Keratinocyte (primary cell): ENCODE results near the gene AZIN2. TPM values are rescaled to one million over a fixed set of nuclear protein-coding genes. Genes with fewer than 3 reads are reported as not detected.

Source experiments
- DNase-seq: peaks from one replicate; pipeline ENCODE4 v3.0.0-alpha.2; 2011; ENCODE audit warnings: low read depth, missing footprints, low spot score
- FAIRE-seq: peaks from 2 replicates; lab custom pipeline; 2011; peaks lifted over from hg19 to GRCh38; lab: Jason Lieb, UNC
- H2AFZ ChIP-seq: 2 replicates; pipeline ENCODE4 v1.6.0; 2012; ENCODE audit warnings: low read length, control low read depth, inconsistent platforms; ENCODE audit not compliant: control insufficient read depth
- H3K27ac ChIP-seq: 2 replicates; pipeline ENCODE4 v1.5.1; 2011; ENCODE audit warnings: low read length; ENCODE audit not compliant: control insufficient read depth, insufficient read depth
- H3K27me3 ChIP-seq: 3 replicates; pipeline ENCODE4 v1.6.0; 2011; ENCODE audit warnings: low read length; ENCODE audit not compliant: control insufficient read depth, insufficient read depth; ENCODE audit errors: extremely low read depth
- H3K36me3 ChIP-seq, 2 experiments: 2 replicates in 1 of 2; 3 replicates in 1 of 2; pipeline ENCODE4 v1.5.1; 2011; ENCODE audit warnings: low read length in 2 of 2, mild to moderate bottlenecking in 1 of 2; ENCODE audit not compliant: control insufficient read depth in 2 of 2, insufficient read depth in 2 of 2; ENCODE audit errors: extremely low read depth in 1 of 2
- H3K4me1 ChIP-seq: 3 replicates; pipeline ENCODE4 v1.5.1; 2011; ENCODE audit warnings: low read length; ENCODE audit not compliant: control insufficient read depth, insufficient read depth; ENCODE audit errors: extremely low read depth
- H3K4me2 ChIP-seq: 3 replicates; pipeline ENCODE4 v1.6.0; 2011; ENCODE audit warnings: low read depth, low read length; ENCODE audit not compliant: control insufficient read depth, insufficient read depth; ENCODE audit errors: extremely low read depth
- H3K4me3 ChIP-seq, 3 experiments: fragments of 200-600 bp in 1 of 3; sonication (generic) in 1 of 3; 2 replicates in 2 of 3; 3 replicates in 1 of 3; pipeline ENCODE4 v1.5.1; 2011 to 2016; ENCODE audit warnings: low read length in 3 of 3, mild to moderate bottlenecking in 3 of 3, control low read depth in 2 of 3, inconsistent platforms in 1 of 3, low read depth in 1 of 3, mixed read lengths in 1 of 3, mixed run types in 1 of 3, moderate library complexity in 1 of 3; ENCODE audit not compliant: control insufficient read depth in 2 of 3, insufficient read depth in 2 of 3; ENCODE audit errors: extremely low read depth in 1 of 3
- H3K79me2 ChIP-seq: 2 replicates; pipeline ENCODE4 v1.6.0; 2012; ENCODE audit warnings: low read length; ENCODE audit not compliant: control insufficient read depth, insufficient read depth
- H3K9ac ChIP-seq: 3 replicates; pipeline ENCODE4 v1.6.0; 2011; ENCODE audit warnings: low read length; ENCODE audit not compliant: control insufficient read depth, insufficient read depth; ENCODE audit errors: extremely low read depth
- H3K9me1 ChIP-seq: 3 replicates; pipeline ENCODE4 v1.6.0; 2011; ENCODE audit warnings: low read length; ENCODE audit not compliant: control insufficient read depth, insufficient read depth; ENCODE audit errors: extremely low read depth
- H3K9me3 ChIP-seq: 2 replicates; pipeline ENCODE4 v1.5.1; 2012; ENCODE audit warnings: low read depth, low read length; ENCODE audit not compliant: control insufficient read depth
- H4K20me1 ChIP-seq: 3 replicates; pipeline ENCODE4 v1.6.0; 2011; ENCODE audit warnings: low read length; ENCODE audit not compliant: control insufficient read depth, insufficient read depth; ENCODE audit errors: extremely low read depth
- EZH2 ChIP-seq: IDR thresholded peaks from one replicate; pipeline ENCODE4 v1.6.1; 2012; ENCODE audit warnings: inconsistent platforms, mild to moderate bottlenecking, low read length, moderate library complexity
- dilution Hi-C: fragments of 300-500 bp; cut with MboI; formaldehyde crosslinking; loops from one replicate; pipeline ENCODE4 v1.7.0; 2020; ENCODE audit warnings: low sequenced_read_pairs; ENCODE audit not compliant: extremely low pct_ligation_motif_present
- polyA plus RNA-seq, 5 experiments: library from polyadenylated mRNA; depleted of rRNA in 3 of 5; stranded (reverse) in 3 of 5; stranded (forward) in 1 of 5; unstranded in 1 of 5; fragments of >200 nt; gene quantifications; 1 replicate in 1 of 5; 2 replicates in 3 of 5; 3 replicates in 1 of 5; pipeline versions ENCODE4 v1.2.1 to v1.2.3, GENCODE V29; 2011 to 2012; ENCODE audit warnings: missing spikeins in 2 of 5, low read depth in 1 of 5, low replicate concordance in 1 of 5
- TF ChIP-seq, protein P1 (sequence below), 3 experiments: IDR thresholded peaks in 1 of 3; conservative IDR thresholded peaks in 1 of 3; optimal IDR thresholded peaks in 1 of 3; 2 replicates in 2 of 3; 3 replicates in 1 of 3; pipeline versions ENCODE3 to v1.5.1; 2011; ENCODE audit warnings: low read length in 3 of 3, mild to moderate bottlenecking in 3 of 3, moderate library complexity in 2 of 3, control low read depth in 1 of 3, inconsistent platforms in 1 of 3; ENCODE audit not compliant: insufficient read depth in 2 of 3; ENCODE audit errors: extremely low read depth in 1 of 3

The AZIN2 gene
- polyA plus RNA-seq, 1 donor (not counting 4 experiments of a cell fraction or from before 2014, with no cell fraction given): 6.7 TPM

DNA sequence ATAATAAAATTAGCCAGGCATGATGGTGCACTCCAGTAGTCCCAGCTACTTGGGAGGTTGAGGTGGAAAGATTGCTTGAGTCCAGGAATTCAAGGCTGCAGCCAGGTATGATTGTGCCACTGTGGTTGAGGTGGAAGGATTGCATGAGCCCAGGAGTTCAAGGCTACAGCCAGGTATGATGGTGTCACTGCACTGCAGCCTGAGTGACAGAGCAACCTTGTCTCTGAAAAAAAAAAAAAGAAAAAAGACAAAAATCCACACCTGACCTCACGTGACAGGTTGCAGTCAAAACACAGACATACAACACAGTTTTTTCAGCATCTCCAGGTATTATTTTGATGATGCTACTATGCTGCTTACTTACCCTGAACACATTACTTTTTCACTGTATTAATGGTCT, 39.9 kb upstream of the AZIN2 start:
- H3K9me3 ChIP-seq: no peaks in the 10 kb centered on the region
- H4K20me1 ChIP-seq: no peaks in the 10 kb centered on the region
- dilution Hi-C loops: no loop called here
- H3K27me3 ChIP-seq: no peaks in the 10 kb centered on the region
- H3K27ac ChIP-seq: no peak overlapping the region
- FAIRE-seq: no peak
- H3K36me3 ChIP-seq: no peaks in the 10 kb centered on the region
- TF ChIP-seq EZH2: no peak
- TF ChIP-seq, protein P1, sequence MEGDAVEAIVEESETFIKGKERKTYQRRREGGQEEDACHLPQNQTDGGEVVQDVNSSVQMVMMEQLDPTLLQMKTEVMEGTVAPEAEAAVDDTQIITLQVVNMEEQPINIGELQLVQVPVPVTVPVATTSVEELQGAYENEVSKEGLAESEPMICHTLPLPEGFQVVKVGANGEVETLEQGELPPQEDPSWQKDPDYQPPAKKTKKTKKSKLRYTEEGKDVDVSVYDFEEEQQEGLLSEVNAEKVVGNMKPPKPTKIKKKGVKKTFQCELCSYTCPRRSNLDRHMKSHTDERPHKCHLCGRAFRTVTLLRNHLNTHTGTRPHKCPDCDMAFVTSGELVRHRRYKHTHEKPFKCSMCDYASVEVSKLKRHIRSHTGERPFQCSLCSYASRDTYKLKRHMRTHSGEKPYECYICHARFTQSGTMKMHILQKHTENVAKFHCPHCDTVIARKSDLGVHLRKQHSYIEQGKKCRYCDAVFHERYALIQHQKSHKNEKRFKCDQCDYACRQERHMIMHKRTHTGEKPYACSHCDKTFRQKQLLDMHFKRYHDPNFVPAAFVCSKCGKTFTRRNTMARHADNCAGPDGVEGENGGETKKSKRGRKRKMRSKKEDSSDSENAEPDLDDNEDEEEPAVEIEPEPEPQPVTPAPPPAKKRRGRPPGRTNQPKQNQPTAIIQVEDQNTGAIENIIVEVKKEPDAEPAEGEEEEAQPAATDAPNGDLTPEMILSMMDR (optimal IDR thresholded peaks at IDR 0.05 in 1 of 3, IDR thresholded peaks at IDR 0.05 in 1 of 3, conservative IDR thresholded peaks at IDR 0.05 in 1 of 3; ENCODE audit: extremely low read depth in 1 of 3, insufficient read depth in 2 of 3, low read length in 3 of 3): no peak
- H3K9ac ChIP-seq: no peak overlapping the region
- H3K9me1 ChIP-seq: no peaks in the 10 kb centered on the region
- peaks cover 4% of the 10 kb centered on the region for H3K4me1 ChIP-seq
- no peak for DNase-seq
- no peak overlapping the region for H3K4me2 ChIP-seq
- peaks cover 7% of the 10 kb centered on the region for H3K79me2 ChIP-seq
- no peak overlapping the region for H2AFZ ChIP-seq
- H3K4me3 ChIP-seq: no peak overlapping the region

DNA sequence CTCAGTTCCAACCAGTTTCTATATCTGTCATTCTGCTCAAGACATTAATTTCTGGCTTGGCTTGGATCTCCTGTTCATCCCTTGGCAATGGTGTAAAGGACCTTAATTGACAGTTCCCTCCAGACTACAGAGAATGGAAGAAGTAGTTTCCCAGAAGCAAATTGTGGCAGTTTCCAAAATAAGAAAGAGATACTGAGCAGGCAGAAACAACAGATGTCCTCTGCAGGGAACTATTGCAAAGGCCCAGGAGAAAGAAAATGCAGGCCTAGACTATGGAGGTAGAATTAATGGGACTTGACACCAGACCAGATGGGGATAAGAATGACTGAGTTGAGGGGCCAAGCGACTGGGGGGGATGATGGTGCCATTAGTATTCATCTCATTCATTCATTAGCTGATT, 38.1 kb upstream of the AZIN2 start:
- no peaks in the 10 kb centered on the region for H3K9me3 ChIP-seq
- no peaks in the 10 kb centered on the region for H3K36me3 ChIP-seq
- H3K27me3 ChIP-seq: no peaks in the 10 kb centered on the region
- no peak overlapping the region for H3K9ac ChIP-seq
- H3K4me2 ChIP-seq: no peak overlapping the region
- H3K4me3 ChIP-seq: no peak overlapping the region
- H3K79me2 ChIP-seq: no peaks in the 10 kb centered on the region
- dilution Hi-C loops: no loop called here
- H3K4me1 ChIP-seq: peaks cover 4% of the 10 kb centered on the region
- no peaks in the 10 kb centered on the region for H3K9me1 ChIP-seq
- no peak for TF ChIP-seq EZH2
- TF ChIP-seq, protein P1 (optimal IDR thresholded peaks at IDR 0.05 in 1 of 3, IDR thresholded peaks at IDR 0.05 in 1 of 3, conservative IDR thresholded peaks at IDR 0.05 in 1 of 3; ENCODE audit: extremely low read depth in 1 of 3, insufficient read depth in 2 of 3, low read length in 3 of 3): no peak
- no peaks in the 10 kb centered on the region for H4K20me1 ChIP-seq
- FAIRE-seq (no peak), DNase-seq (no peak)
- no peak overlapping the region for H3K27ac ChIP-seq
- H2AFZ ChIP-seq: no peak overlapping the region
